ENCODE data around the gene PARP8.

PARP8 gene

GRCh38 chr5:50794812-50795211, 128.4 kb downstream of the PARP8 start:
- Histone ChIP-seq H3K27me3 (ENCODE audit: insufficient read depth, poor library complexity, severe bottlenecking) (no peaks in the 10 kb centered on the region), H3K36me3 (ENCODE audit: low read depth) (peaks cover 15% of the 10 kb centered on the region), H3K4me1 (ENCODE audit: insufficient read depth, poor library complexity, severe bottlenecking) (no peaks in the 10 kb centered on the region), H3K9me3 (ENCODE audit: severe bottlenecking) (no peaks in the 10 kb centered on the region), H3K27ac (ENCODE audit: poor library complexity, severe bottlenecking) (no peak overlapping the region), H3K4me3 (ENCODE audit: severe bottlenecking) (no peak overlapping the region)
- DNase-seq (ENCODE audit: low spot score) (no peak), ATAC-seq (ENCODE audit: low read depth) (no peak)
- TF ChIP-seq CTCF (IDR thresholded peaks at IDR 0.05; ENCODE audit: poor library complexity, severe bottlenecking) = no peak

GRCh38 chr5:50798002-50798401, 131.6 kb downstream of the PARP8 start:
- DNase-seq (ENCODE audit: low spot score) = no peak
- Histone ChIP-seq H3K4me1 (ENCODE audit: insufficient read depth, poor library complexity, severe bottlenecking) (no peaks in the 10 kb centered on the region), H3K27ac (ENCODE audit: poor library complexity, severe bottlenecking) (no peak overlapping the region), H3K9me3 (ENCODE audit: severe bottlenecking) (no peaks in the 10 kb centered on the region), H3K27me3 (ENCODE audit: insufficient read depth, poor library complexity, severe bottlenecking) (no peaks in the 10 kb centered on the region), H3K4me3 (ENCODE audit: severe bottlenecking) (no peak overlapping the region), H3K36me3 (ENCODE audit: low read depth) (0 out of 2 replicates have a peak, but pooled peaks cover 10% of the 10 kb centered on the region)
- ATAC-seq (ENCODE audit: low read depth) = no peak
- no peak for TF ChIP-seq CTCF (IDR thresholded peaks at IDR 0.05; ENCODE audit: poor library complexity, severe bottlenecking)

- 0 out of 2 replicates have a peak, but pooled peaks cover 10% of the 10 kb centered on the region for H3K36me3 ChIP-seq (ENCODE audit: low read depth)
- ATAC-seq (ENCODE audit: low read depth) = no peak
- no peak overlapping the region for H3K4me3 ChIP-seq (ENCODE audit: severe bottlenecking)
- no peak for TF ChIP-seq CTCF (IDR thresholded peaks at IDR 0.05; ENCODE audit: poor library complexity, severe bottlenecking)
- H3K27me3 ChIP-seq (ENCODE audit: insufficient read depth, poor library complexity, severe bottlenecking) = no peaks in the 10 kb centered on the region
- no peak for DNase-seq (ENCODE audit: low spot score)
- H3K9me3 ChIP-seq (ENCODE audit: severe bottlenecking) = no peaks in the 10 kb centered on the region
- no peaks in the 10 kb centered on the region for H3K4me1 ChIP-seq (ENCODE audit: insufficient read depth, poor library complexity, severe bottlenecking)
- no peak overlapping the region for H3K27ac ChIP-seq (ENCODE audit: poor library complexity, severe bottlenecking)
Observed at GRCh38 chr5:50799596-50799995, 133.2 kb downstream of the PARP8 start.

- ATAC-seq (ENCODE audit: low read depth) (no peak), DNase-seq (ENCODE audit: low spot score) (no peak)
- Histone ChIP-seq H3K27ac (ENCODE audit: poor library complexity, severe bottlenecking) (no peak overlapping the region), H3K9me3 (ENCODE audit: severe bottlenecking) (no peaks in the 10 kb centered on the region), H3K36me3 (ENCODE audit: low read depth) (0 out of 2 replicates have a peak, but pooled peaks cover 10% of the 10 kb centered on the region), H3K27me3 (ENCODE audit: insufficient read depth, poor library complexity, severe bottlenecking) (no peaks in the 10 kb centered on the region), H3K4me3 (ENCODE audit: severe bottlenecking) (no peak overlapping the region), H3K4me1 (ENCODE audit: insufficient read depth, poor library complexity, severe bottlenecking) (no peaks in the 10 kb centered on the region)
- TF ChIP-seq CTCF (IDR thresholded peaks at IDR 0.05; ENCODE audit: poor library complexity, severe bottlenecking) = no peak
Observed at GRCh38 chr5:50800410-50800809, 134.0 kb downstream of the PARP8 start.

GRCh38 chr5:50807661-50808060, 141.2 kb downstream of the PARP8 start:
- no peak for TF ChIP-seq CTCF (IDR thresholded peaks at IDR 0.05; ENCODE audit: poor library complexity, severe bottlenecking)
- no peaks in the 10 kb centered on the region for H3K9me3 ChIP-seq (ENCODE audit: severe bottlenecking)
- H3K4me1 ChIP-seq (ENCODE audit: insufficient read depth, poor library complexity, severe bottlenecking) = no peaks in the 10 kb centered on the region
- no peak for DNase-seq (ENCODE audit: low spot score)
- peak; percentile 70 for ATAC-seq (ENCODE audit: low read depth)
- H3K36me3 ChIP-seq (ENCODE audit: low read depth) = no peaks in the 10 kb centered on the region
- no peaks in the 10 kb centered on the region for H3K27me3 ChIP-seq (ENCODE audit: insufficient read depth, poor library complexity, severe bottlenecking)
- no peak overlapping the region for H3K27ac ChIP-seq (ENCODE audit: poor library complexity, severe bottlenecking)
- no peak overlapping the region for H3K4me3 ChIP-seq (ENCODE audit: severe bottlenecking)
